ENCODE measurements around the gene SLC35A1.
"Not testable (repeated sequence)": the region's sequence is repeated elsewhere in the genome, so short reads cannot be mapped to it uniquely, and the experiment has no call there.

SLC35A1 gene, protein sequence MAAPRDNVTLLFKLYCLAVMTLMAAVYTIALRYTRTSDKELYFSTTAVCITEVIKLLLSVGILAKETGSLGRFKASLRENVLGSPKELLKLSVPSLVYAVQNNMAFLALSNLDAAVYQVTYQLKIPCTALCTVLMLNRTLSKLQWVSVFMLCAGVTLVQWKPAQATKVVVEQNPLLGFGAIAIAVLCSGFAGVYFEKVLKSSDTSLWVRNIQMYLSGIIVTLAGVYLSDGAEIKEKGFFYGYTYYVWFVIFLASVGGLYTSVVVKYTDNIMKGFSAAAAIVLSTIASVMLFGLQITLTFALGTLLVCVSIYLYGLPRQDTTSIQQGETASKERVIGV

DNA sequence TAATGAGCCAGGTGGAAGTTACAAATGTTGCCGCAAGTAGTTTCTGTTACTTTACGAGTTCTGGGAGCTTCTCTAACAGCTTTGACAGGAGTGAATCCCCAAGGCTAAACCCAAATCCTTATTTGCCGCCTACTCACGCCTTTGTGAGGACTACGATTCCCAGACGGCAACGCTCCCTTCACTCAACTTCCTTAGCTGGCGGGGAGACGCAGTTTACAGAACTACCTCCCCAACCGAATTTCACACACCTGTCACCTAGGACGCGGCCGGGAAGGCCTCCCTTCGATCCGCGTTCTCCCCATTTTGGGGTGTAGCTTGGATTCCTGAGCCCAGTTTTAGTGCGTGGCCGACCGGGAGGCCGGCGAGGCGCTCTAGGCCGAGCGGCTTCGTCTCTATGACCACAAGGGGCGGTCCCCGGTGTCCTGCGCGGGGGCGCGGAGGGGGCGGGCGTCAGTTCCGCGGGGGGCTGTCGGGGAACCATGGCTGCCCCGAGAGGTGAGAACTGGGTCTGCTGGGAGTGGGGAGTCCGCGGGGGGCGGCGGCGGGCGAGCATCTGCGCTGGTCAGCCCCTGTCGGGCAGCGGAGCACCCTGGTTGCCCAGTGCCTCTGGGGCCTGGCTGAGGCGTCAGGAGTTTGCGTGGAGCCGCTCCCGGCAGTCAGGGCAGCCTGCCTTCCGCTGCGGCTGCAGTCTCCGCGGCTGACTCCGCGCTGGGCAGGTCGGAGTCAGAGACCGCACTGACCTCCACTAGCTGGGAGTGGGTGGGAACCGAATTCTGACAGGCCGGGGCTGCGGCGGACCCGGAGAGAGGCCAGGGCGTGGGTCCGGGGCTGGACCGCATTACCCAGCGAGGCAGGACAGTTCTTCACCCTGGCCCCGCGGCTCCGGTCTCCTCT is at the start of gene SLC35A1:
Gene SLC35A1 (plus strand): TSS at position 450 of the 894 bp plus-strand sequence. CDS start 30 bp downstream, at position 480.
- peak; percentile 51 for DNase-seq (ENCODE audit: low read depth)

DNA sequence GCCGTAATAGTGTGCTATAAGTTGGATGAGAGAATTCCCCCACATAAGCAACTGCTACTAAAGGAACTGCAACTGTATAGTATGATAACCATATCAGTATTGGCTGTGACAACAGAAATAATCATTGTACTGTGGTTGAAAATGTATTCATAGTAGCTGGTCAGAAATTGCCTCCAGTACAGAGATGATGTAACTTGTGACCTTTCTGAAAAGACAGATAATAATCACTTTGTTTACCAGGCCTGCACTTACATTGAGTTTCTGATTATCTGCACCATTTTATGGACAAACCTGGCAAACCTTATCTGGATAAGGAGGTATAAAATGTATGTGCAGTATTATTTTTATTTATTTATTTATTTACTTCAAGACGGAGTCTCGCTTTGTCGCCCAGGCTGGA is 46.0 kb upstream of the SLC35A1 start:
- DNase-seq (ENCODE audit: low read depth): no peak

DNA sequence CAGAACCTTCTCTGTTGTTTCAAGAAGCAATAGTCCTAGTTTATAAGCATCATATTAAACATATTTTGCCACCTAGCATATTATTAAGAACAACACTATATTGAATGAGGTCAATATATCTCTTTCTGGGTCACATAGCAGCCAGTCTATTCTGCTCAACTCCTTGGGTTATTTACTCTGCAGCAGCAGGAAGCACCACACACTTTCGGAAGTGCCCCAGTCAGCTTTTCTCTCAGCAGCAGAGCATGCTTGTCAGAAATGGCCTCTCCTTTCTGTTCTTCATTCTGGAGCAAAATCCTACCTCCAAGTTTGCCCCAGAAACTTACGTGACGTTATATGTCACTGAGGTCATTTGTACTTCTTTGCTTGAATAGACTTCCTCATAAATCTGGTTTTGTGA is 42.3 kb upstream of the SLC35A1 start:
- no peak for DNase-seq (ENCODE audit: low read depth)

DNA sequence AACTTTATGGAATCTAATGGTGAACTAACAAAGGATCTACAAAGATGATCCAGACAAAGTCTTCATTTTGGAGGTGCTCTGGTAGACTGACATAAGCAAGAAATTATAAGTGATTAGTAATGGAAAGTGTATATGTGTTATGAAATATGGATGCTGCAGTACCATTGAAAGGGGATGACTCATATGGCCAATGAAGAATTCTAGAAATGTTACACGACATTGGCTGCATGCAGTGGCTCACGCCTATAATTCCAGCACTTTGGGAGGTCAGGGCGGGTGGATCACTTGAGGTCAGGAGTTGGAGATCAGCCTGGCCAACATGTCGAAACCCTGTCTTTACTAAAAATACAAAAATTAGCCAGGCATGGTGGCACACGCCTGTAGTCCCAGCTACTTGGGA is 41.5 kb upstream of the SLC35A1 start:
- DNase-seq (ENCODE audit: low read depth): no peak

DNA sequence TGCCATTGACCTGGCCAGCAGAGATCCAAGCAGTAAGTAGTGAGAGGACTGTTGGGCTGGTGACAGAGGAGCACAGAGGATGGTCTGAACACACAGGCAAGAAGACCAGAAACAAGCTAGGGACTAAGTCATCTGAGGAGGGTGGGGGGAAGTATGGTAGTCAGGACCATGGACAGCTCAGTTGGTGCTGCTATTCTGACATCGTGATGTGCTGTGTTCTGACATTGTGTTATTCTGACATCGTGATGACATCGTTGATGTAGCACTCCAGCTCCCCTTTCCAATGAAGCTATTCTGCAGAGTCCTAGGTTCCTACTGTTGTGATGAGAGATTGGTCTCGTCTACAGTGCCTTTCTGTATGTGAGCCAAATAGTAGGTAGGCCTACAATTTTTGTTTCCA is 36.3 kb upstream of the SLC35A1 start:
- no peak for DNase-seq (ENCODE audit: low read depth)

DNA sequence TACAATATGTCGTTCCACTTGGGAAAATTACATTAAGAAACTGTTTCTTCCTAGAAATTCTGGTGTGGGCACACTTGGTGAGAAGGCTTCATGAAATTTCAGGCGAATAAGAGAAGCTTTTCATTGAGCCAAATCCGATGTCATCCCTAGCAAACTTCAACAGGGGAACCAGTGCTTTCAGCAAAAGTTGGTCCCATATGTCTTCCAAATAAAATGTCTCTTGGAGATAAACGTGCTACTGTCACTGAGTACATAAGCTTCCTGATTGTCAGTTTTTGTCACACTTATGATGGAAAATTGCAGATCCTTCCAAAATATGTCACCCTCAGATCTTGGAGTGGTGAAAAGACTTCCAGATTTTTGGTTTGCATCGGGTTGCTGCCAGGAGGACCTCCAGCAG is 31.1 kb upstream of the SLC35A1 start:
- no peak for DNase-seq (ENCODE audit: low read depth)

DNA sequence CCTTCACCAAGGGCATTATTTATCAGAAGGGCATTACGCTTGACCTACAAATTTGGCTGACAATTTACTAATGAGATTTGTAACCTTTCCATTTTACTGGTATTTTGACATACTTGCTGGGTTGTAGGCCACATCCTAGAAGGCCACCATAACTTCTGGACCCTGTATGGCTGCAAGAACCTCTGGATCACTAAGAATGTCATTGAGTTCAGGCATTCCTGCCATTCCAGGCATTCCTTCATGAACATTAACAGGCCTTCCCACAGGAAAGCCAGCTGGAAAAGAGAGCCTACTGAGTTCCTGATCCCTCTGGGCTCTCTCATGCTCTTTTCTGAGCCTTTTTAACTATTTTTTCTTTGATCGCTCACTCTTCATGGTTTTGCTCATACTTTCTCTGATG is 28.4 kb upstream of the SLC35A1 start:
- no peak for DNase-seq (ENCODE audit: low read depth)

DNA sequence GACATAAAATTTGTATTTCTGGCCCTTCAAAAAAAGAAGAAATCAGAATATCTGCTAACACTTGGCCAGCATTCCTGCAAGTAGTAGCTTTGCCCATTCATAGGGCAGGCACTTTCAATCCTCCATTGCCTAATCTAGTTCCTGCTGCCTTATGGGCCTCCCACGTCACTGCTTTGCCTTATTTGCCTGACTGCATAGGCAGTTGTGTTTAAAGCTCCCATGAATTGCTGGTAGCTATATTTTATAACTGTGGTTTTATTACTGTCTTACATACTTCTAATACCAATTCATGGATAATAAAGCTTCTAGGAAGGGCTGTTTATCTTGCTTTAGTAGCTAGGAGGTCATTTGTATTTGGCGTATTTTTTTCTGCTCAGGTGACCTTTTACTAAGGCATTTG is 7.7 kb upstream of the SLC35A1 start:
- no peak for DNase-seq (ENCODE audit: low read depth)

DNA sequence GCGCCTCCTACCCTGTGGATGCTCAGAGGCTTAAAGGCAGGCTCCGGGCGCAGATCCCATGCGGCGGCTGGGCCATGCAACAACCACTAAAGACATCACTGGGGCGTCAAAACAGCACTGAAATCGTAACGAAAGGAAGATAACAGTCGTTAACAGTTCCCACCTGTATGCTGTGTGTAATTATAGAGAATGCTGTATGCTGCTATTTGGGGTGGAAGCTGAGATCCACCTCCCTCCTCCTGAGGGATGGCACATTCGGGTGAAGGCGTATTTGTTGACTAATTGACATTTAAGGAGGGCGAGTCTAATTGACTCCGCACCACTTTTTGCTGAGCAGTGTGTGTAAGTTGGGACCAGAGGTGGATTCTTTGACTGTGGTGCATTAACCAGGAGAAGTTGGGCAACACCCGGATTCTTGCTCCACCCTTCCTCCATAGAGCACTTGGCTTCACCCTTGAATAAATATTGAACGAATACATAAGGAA is 687 bp downstream of the SLC35A1 start:
- DNase-seq (ENCODE audit: low read depth): no peak

DNA sequence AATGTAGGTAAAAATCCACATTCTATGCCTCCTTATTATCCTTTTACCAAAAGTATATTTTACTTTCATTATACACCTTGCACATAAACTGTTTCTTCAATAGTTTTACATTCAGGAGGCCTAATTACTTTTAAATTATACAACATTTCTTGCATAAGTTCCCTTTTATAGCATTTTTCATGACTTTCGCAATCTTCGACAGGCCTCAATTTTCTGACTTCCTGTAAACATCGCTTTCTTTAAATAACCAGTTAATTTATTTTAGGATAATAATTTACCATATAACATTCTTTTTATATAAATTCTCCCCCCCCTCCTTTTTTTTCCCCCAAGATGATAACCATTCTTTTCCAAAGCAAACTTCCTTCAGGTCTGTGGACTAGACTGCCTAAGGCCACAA is 9.2 kb downstream of the SLC35A1 start:
- no peak for DNase-seq (ENCODE audit: low read depth)

DNA sequence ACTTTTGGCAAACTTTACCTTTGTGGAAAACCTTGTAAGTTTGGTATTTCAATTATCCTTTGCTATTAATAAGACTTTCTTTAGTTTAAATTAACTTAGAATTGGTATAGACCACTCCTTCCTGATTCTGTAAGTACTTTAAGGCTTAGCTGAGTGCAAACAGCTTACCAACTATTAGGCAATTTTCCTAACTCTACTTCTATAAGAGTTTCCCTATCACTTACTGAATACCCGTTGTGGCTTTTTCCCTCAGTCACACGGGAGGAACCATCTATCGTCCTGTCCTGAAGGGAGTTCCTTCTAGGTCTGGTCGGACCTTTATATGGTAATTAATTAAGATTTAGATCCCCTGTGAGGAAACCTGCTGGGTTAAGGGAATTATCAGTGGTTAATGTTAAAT is 9.6 kb downstream of the SLC35A1 start:
- no peak for DNase-seq (ENCODE audit: low read depth)

DNA sequence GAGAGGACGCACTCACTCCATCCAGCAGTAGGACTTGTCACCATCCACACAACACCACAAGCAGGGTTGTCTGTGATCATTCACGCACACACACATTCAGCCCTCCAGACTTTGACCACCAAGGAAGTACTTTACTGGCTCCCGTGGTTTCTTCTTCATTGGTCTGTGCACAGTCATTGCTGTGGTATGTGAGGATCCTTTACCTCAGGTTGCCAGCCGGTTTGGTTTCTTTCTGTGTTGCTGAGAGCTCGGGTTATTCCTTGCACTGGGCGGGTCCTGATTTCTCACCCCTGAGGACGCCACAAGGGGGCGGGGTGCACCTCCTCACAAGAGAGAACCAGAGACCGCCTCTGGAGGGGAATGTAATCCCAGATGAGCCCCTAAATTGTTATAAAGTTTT is 11.2 kb downstream of the SLC35A1 start:
- no peak for DNase-seq (ENCODE audit: low read depth)

DNA sequence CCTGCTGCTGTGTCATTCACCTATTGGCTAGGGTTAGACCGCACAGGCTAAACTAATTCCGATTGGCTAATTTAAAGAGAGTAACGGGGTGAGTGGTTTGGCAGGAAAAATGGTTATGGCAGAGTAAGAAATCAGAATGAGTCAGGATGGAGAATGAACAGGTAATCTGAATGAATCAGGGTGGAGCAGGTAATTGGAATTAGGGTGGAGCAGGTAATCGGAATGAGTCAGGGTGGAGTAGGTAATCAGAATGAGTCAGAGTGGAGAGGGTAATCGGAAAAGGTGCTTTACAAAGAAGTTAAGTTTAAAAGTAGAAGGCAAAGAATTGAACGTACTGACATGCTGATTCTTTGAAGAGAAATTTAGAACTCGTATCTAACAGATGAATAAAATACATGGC is 11.7 kb downstream of the SLC35A1 start:
- DNase-seq (ENCODE audit: low read depth): no peak

DNA sequence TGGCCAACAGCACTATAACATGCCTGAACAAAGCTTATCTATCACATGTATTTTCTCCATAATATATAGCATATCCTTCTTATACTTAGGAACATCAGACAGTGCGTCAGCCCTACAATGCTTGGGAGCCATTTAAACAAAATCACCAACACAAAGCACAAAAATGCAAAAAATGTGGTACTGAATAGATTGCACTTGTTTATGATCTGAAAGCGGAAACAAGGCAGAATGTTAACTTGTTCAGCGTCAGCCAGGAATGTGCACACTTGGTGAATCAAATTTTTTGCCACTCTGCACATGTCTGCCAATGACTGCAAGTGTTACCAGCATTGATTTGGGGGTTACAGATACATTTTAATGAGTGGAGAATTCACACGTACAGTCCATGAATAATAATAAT is 14.8 kb downstream of the SLC35A1 start:
- no peak for DNase-seq (ENCODE audit: low read depth)

DNA sequence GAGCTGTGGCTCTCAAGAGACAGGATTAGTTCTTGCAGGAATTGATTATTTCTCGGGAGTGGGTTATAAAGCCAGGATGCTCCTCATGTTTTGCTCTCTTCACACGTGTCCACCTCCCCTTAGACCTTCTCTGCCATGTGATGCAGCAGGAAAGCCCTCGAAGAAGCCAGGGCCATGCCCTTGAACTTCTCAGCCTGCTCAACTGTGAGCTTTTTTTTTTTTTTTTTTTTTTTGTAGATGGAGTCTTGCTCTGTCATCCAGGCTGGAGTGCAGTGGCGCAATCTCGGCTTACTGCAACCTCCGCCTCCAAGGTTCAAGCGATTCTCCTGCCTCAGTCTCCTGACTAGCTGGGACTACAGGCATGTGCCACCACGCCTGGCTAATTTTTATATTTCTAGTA is 16.6 kb downstream of the SLC35A1 start:
- not testable (repeated sequence) for DNase-seq (ENCODE audit: low read depth)

DNA sequence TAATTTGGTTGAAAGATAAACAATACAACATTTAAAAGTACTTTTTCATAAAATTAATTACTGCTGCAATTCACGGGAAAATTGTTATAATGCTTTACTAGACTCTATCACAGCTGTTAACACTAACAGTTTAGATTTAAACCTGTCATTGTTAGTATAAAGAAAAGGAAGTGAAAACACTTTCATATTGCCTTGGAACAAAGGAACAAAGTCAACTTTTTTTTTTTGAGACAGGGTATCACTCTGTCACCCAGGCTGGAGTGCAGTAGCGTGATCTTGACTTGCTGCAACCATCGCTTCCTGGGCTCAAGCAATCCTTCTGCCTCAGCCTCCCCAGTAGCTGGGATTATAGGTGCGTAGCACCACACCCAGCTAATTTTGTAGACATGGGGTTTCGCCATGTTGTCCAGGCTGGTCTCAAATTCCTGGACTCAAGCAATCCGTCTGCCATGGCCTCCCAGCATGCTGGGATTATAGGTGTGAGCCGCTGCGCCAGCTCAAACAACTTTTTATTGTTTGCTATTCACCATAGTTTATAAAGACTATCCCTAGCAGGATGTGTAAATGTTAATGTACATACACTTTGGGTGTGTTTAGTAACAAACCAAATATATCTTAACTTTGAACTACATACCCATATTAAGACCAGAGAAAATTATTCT is 22.1 kb downstream of the SLC35A1 start:
- DNase-seq (ENCODE audit: low read depth): no peak

DNA sequence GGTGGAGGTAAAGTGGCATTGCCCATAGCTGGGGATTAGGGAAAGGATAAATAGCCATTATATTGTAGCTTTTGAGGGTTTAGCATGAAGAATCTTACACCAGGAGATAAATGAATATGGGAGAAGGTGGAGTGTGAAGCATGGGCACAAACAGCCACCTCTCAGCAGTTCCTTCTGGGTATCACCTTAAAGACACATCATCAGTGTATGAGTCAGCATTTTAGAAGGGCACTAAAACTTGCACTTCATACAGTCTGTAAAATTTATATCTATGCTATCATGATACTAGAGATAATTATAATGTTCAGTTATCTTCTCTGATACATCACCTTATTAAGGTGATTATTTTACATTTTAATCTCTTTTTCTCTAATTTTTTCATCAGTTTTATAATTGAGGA is 25.3 kb downstream of the SLC35A1 start:
- no peak for DNase-seq (ENCODE audit: low read depth)

DNA sequence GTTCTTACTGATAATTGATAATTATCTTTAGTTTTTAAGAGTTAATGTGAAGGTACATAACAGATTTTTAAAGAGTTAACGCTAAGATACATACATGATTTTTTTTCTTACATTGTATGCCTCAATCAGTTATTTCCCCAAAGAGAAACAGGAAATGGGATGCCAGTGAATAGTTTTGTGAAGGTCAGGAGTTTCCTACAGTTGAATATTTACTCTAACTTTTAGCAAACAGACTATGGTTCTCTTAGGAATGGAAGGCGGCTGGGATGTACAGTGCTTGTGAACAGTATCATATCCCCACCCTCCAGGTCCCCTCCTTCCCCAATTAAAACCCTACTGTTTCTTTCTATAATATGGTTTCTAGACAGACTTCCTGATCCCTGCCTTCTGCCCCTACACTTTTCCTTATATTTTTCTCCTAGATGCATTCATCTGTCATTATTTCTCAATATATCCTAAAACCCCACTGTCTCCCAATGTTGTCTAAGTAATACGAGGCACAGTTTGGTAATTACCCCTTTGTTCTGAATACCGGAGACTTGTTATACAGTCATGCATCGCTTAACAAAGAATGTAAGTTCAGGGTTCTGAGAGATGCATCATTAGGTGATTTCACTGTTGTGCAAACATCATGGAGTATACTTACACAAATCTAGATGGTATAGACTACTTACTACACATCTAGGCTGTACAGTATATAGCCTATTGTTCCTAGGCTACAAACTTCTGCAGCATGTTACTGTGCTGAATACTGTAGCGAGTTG is 29.2 kb downstream of the SLC35A1 start:
- no peak for DNase-seq (ENCODE audit: low read depth)

DNA sequence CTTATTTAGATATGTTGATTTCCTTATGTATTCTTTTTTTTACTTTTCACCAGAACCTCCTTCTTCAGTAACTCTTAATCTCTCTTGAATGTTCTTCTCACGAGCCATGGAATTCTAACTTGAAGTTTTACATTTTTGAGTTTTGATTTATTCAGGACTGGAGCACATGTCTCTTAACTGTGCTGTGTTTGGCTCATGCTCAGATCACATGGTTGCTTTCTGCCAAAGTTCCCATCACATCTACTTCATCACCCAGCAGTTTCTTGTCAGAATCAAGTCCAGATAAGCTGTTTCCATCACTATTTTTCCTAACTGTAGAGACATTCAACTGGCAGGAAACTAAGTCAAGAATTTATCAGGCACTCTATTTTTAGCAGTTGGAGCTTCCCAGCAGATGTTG is 31.7 kb downstream of the SLC35A1 start:
- no peak for DNase-seq (ENCODE audit: low read depth)

DNA sequence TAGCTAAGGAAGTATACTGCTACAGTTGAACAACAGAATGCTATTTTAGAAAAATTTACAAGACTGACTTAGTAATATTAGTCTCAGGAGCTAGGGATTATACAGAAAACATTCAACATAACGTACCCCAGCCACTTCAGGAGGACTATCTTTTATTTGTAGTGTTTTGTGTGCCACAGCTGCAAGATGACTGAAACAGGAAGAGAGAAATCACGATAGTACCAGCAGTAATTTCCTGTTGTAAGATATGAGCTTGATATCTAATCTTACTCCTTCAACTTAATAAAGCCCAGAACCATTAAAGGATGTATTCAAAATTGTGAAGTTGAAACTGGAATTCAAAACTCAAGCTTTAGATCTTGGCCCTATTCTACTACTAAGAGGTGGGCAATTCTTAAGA is 42.1 kb downstream of the SLC35A1 start:
- DNase-seq (ENCODE audit: low read depth): no peak

DNA sequence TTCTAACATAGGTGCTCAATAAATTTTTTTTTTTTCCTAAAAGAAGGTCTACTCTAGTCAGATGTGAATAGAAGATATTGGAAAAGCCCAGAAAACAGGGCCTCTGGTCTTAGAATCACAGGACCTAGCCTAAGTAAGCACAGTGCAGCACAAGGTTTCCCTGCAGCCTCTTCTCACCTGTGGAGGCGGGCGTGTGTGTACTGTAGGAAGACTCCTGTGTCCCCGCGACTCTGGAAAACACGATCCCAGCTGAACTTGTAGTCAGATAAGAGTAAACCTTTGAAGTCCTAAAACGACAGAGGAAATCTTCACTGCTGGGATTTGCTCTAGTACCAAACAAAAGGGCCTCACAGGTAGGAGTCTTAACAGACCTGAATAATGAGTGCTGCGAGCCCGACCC is 45.7 kb downstream of the SLC35A1 start:
- DNase-seq (ENCODE audit: low read depth): no peak

DNA sequence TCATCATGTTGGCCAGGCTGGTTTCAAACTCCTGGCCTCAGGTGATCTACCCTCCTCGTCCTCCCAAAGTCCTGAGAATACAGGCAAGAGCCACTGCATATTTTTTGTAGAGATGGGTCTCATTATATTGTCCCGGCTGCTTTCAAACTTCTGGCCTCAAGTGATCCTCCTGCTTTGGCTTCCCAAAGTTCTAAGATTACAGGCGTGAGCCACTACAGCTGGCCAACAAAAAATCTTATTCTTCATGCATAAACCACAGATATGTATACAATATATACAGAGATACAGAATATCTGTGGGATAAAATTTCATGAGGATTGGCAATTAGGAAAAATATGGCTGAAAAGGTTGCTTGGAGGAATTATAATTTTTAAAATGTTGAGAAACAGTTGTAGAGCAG is 49.9 kb downstream of the SLC35A1 start:
- no peak for DNase-seq (ENCODE audit: low read depth)

Data from HS-27A (cell line).